Type B pancreatic cell (in vitro differentiated cells): ENCODE data around the gene CHD2. TPM values are rescaled to one million over a fixed set of nuclear protein-coding genes. Genes with fewer than 3 reads are reported as not detected.
"Not testable (repeated sequence)": the region's sequence is repeated elsewhere in the genome, so short reads cannot be mapped to it uniquely, and the experiment has no call there.

Experiments used
- DNase-seq: peaks from one replicate; pipeline ENCODE4 v3.0.0; 2021; ENCODE audit warnings: mixed read lengths; ENCODE audit not compliant: unreplicated experiment; ENCODE audit errors: extremely low spot score
- H3K27ac Mint-ChIP-seq: 2 replicates; pipeline ENCODE4 v1.8.0; 2021; ENCODE audit warnings: mild to moderate bottlenecking, mixed read lengths
- H3K27me3 Mint-ChIP-seq: 2 replicates; pipeline ENCODE4 v1.8.0; 2021; ENCODE audit warnings: mixed read lengths
- H3K36me3 Mint-ChIP-seq: 2 replicates; pipeline ENCODE4 v1.8.0; 2021; ENCODE audit warnings: mixed read lengths
- H3K4me1 Mint-ChIP-seq: one replicate; pipeline ENCODE4 v1.8.0; 2021; ENCODE audit warnings: mixed read lengths; ENCODE audit not compliant: unreplicated experiment
- H3K4me3 Mint-ChIP-seq: 2 replicates; pipeline ENCODE4 v1.8.0; 2021; ENCODE audit warnings: mild to moderate bottlenecking, mixed read lengths
- H3K9me3 Mint-ChIP-seq: 2 replicates; pipeline ENCODE4 v1.8.0; 2021; ENCODE audit warnings: mixed read lengths
- CTCF ChIP-seq: fragments of 200-600 bp; sonication (generic); conservative IDR thresholded peaks from 2 replicates; pipeline ENCODE4 v1.5.0; 2021; ENCODE audit warnings: antibody characterized with exemption, mild to moderate bottlenecking
- total RNA-seq: library from RNA; stranded (reverse); gene quantifications from 2 replicates; pipeline ENCODE4 v1.2.1, GENCODE V29; 2021; ENCODE audit warnings: low replicate concordance

The CHD2 gene
- total RNA-seq, 1 donor from 2014 or later: 135 TPM

DNA sequence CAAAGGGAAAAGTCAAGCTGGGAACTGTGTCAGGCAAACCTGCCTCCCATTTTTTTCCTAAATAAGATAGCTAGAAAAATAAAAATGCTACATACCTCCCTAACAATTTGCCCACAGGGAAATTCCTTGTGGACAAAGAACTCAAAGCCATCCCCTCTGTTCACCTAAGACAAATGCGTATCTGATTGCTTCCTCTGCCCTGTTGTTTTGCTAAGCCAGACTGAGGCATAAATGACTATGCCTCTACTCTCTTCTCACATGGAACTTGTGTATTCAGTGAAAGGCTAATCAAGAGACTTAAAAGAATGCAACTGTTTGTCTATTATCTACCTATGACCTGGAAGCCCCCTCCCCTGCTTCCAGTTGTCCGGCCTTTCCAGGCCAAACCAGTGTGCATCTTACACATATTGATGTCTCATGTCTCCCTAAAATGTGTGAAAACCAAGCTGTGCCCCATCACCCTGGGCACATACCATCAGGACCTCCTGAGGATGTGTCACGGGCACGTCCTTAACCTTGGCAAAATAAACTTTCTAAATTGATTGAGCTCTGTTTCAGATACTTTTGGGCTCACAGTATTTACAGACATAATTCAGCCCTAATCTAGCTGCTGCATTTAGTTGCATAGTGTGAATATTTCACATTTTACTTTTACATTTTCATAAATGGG lies 15.8 kb downstream of the CHD2 start:
- H3K36me3 Mint-ChIP-seq: peaks cover 43% of the 10 kb centered on the region
- H3K4me1 Mint-ChIP-seq: peaks cover 56% of the 10 kb centered on the region
- no peak for DNase-seq
- no peak for TF ChIP-seq CTCF
- no peaks in the 10 kb centered on the region for H3K27me3 Mint-ChIP-seq
- peak overlapping the region; percentile 0 for H3K4me3 Mint-ChIP-seq
- H3K9me3 Mint-ChIP-seq: peaks cover 4% of the 10 kb centered on the region
- H3K27ac Mint-ChIP-seq: peak overlapping the region; percentile 97

- peaks cover 39% of the 10 kb centered on the region for H3K36me3 Mint-ChIP-seq
- peak; percentile 97 for TF ChIP-seq CTCF
- H3K27me3 Mint-ChIP-seq: no peaks in the 10 kb centered on the region
- H3K27ac Mint-ChIP-seq: peak overlapping the region; percentile 97
- H3K4me1 Mint-ChIP-seq: peaks cover 61% of the 10 kb centered on the region
- peak; percentile 88 for DNase-seq
- H3K9me3 Mint-ChIP-seq: peaks cover 4% of the 10 kb centered on the region
- peak overlapping the region; percentile 71 for H3K4me3 Mint-ChIP-seq
Observed at GRCh38 chr15:92917598-92918407, 17.7 kb downstream of the CHD2 start.

DNA sequence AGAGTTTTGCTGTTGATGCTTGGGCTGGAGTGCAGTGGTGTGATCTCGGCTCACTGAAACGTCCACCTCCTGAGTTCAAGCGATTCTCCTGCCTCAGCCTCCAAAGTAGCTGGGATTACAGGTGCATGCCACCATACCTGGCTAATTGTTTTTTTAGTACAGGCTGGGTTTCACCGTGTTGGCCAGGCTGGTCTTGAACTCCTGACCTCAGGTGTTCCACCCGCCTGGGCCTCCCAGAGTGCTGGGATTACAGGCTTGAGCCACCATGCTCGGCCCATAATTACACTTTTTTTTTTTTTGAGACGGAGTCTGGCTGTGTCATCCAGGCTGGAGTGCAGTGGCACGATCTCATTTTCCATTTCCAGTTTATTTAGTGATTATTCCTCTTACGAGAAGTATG lies 18.8 kb downstream of the CHD2 start:
- not testable (repeated sequence) for H3K4me3 Mint-ChIP-seq, H3K27ac Mint-ChIP-seq, H3K9me3 Mint-ChIP-seq, H3K27me3 Mint-ChIP-seq, DNase-seq
- peaks cover 38% of the 10 kb centered on the region for H3K36me3 Mint-ChIP-seq
- H3K4me1 Mint-ChIP-seq: peaks cover 56% of the 10 kb centered on the region

GRCh38 chr15:92920595-92921161 lies 20.6 kb downstream of the CHD2 start:
- no peak for DNase-seq
- peak overlapping the region; percentile 88 for H3K27ac Mint-ChIP-seq
- no peak for TF ChIP-seq CTCF
- peaks cover 40% of the 10 kb centered on the region for H3K36me3 Mint-ChIP-seq
- peaks cover 46% of the 10 kb centered on the region for H3K4me1 Mint-ChIP-seq
- H3K9me3 Mint-ChIP-seq: peaks cover 4% of the 10 kb centered on the region
- peak overlapping the region; percentile 20 for H3K4me3 Mint-ChIP-seq
- H3K27me3 Mint-ChIP-seq: no peaks in the 10 kb centered on the region

DNA sequence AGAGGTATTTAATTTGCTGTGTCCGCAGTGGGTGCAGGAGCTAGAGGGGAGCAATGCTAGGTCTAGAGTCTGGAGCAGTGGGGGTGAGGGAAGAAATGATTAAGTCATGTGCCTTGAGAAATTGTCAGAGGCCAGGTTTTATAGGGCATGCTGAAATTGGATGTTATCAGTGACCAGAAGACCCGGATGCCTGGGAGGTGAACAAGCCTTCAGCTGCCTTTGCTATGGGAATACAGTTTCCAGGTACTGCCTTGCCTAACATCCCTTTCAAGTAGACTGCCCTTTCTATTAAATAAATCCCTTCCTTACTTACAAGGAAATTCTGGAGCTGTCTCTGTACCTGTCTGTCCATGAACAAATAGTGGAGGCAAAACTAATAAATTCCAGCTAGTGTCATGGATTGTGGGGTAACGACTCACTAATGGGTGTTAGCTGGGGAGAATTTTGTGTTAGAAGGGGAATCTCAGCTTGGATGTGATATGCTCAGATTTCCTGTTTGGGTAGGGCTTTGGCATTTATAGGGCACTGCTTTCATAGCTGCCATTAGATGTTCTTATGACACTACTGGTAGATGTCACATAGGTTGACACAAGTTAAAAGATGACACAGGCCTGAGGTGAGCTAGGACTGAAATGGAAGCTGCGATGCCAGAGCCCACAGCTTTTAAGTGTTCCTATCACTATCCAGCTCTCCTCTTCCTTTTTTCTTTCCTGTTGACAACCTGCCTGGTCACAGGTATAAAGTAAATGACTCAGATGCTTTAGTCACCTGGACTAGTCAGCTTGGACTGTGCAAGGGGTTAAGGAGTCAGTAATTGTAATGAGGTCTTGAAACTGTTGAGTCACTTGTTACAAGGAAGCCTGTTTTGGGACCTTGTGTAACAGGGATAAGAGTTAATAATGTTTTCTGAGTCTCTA lies 21.3 kb downstream of the CHD2 start:
- TF ChIP-seq CTCF: no peak
- no peaks in the 10 kb centered on the region for H3K27me3 Mint-ChIP-seq
- peaks cover 4% of the 10 kb centered on the region for H3K9me3 Mint-ChIP-seq
- H3K27ac Mint-ChIP-seq: peak overlapping the region; percentile 88
- DNase-seq: no peak
- peak overlapping the region; percentile 20 for H3K4me3 Mint-ChIP-seq
- peaks cover 41% of the 10 kb centered on the region for H3K36me3 Mint-ChIP-seq
- H3K4me1 Mint-ChIP-seq: peaks cover 39% of the 10 kb centered on the region
